ENCODE data around the gene LRRK2.

DNA sequence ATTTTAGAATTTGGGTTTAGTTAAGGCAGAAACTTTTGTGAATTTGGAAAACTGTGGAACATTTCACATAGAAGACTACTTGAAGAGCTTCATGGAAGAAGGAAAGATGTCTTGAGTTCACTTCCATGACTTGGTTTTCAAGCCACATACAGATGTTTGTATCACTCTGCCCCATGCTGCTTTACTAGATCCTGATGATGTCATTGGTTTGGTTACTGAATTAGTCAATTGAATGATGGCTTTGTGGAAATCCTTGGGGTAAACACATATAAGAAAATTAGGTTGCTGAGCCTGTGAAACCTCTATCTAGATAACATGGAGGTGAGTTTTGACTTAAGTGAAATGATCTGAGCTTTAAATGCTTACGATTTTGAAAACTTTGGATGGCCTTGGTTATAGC lies 90.6 kb downstream of the LRRK2 start:
- TF ChIP-seq, protein P1, sequence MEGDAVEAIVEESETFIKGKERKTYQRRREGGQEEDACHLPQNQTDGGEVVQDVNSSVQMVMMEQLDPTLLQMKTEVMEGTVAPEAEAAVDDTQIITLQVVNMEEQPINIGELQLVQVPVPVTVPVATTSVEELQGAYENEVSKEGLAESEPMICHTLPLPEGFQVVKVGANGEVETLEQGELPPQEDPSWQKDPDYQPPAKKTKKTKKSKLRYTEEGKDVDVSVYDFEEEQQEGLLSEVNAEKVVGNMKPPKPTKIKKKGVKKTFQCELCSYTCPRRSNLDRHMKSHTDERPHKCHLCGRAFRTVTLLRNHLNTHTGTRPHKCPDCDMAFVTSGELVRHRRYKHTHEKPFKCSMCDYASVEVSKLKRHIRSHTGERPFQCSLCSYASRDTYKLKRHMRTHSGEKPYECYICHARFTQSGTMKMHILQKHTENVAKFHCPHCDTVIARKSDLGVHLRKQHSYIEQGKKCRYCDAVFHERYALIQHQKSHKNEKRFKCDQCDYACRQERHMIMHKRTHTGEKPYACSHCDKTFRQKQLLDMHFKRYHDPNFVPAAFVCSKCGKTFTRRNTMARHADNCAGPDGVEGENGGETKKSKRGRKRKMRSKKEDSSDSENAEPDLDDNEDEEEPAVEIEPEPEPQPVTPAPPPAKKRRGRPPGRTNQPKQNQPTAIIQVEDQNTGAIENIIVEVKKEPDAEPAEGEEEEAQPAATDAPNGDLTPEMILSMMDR (IDR thresholded peaks at IDR 0.05), result no peak
- TF ChIP-seq POLR2AphosphoS5 (IDR thresholded peaks at IDR 0.05) (no peak), EP300 (IDR thresholded peaks at IDR 0.05) (no peak), POLR2A (IDR thresholded peaks at IDR 0.05; ENCODE audit: low read depth) (no peak)
